ENCODE data around the gene STPG2. TPM values are rescaled to one million over a fixed set of nuclear protein-coding genes. Genes with fewer than 3 reads are reported as not detected.

Gene STPG2
- total and polyA plus RNA-seq, 2 experiments from 2014 or later: 0.32 TPM; not detected in 1

- Histone ChIP-seq H3K9ac (no peak overlapping the region), H3F3A (ENCODE audit: insufficient read depth) (no peaks in the 10 kb centered on the region), H3K27ac (no peak overlapping the region), H3K4me2 (ENCODE audit: unreplicated experiment) (no peak overlapping the region), H4K20me1 (ENCODE audit: insufficient read depth) (no peaks in the 10 kb centered on the region), H3K27me3 (replicated peaks; ENCODE audit: insufficient read depth) (no peaks in the 10 kb centered on the region), H2AFZ (no peak overlapping the region), H3K4me3 (no peak overlapping the region), H3K9me3 (ENCODE audit: low read depth) (no peaks in the 10 kb centered on the region), H3K9me2 (ENCODE audit: insufficient read depth) (no peaks in the 10 kb centered on the region), H3K4me1 (ENCODE audit: insufficient read depth) (no peaks in the 10 kb centered on the region), H3K36me3 (ENCODE audit: low read depth) (no peaks in the 10 kb centered on the region), H3K79me2 (ENCODE audit: insufficient read depth) (no peaks in the 10 kb centered on the region)
- TF ChIP-seq EZH2phosphoT487 (IDR thresholded peaks at IDR 0.05; ENCODE audit: insufficient read depth, low read depth): no peak
- no peak for TF ChIP-seq EZH2 (IDR thresholded peaks at IDR 0.05; ENCODE audit: insufficient read depth, poor library complexity, severe bottlenecking)
- 0 to 6% methylated on average over 2 of the region's 2 CpGs for WGBS, 2 experiments (ENCODE audit: low coverage in 1 of 2, low lambda C conversion rate in 2 of 2, missing lambda C conversion rate in 2 of 2)
- in situ Hi-C loops (cut with MboI): no loop called here
- DNase-seq: no peak
Measured at GRCh38 chr4:97548186-97548585, 595.1 kb downstream of the STPG2 start.

- Histone ChIP-seq H3K9me3 (ENCODE audit: low read depth) (no peaks in the 10 kb centered on the region), H3K79me2 (ENCODE audit: insufficient read depth) (no peaks in the 10 kb centered on the region), H3K27ac (no peak overlapping the region), H3K9me2 (ENCODE audit: insufficient read depth) (no peaks in the 10 kb centered on the region), H3F3A (ENCODE audit: insufficient read depth) (no peaks in the 10 kb centered on the region), H3K9ac (no peak overlapping the region), H3K4me2 (ENCODE audit: unreplicated experiment) (no peak overlapping the region), H3K4me3 (no peak overlapping the region), H2AFZ (no peak overlapping the region), H3K36me3 (ENCODE audit: low read depth) (no peaks in the 10 kb centered on the region), H3K4me1 (ENCODE audit: insufficient read depth) (no peaks in the 10 kb centered on the region), H3K27me3 (replicated peaks; ENCODE audit: insufficient read depth) (no peaks in the 10 kb centered on the region), H4K20me1 (ENCODE audit: insufficient read depth) (no peaks in the 10 kb centered on the region)
- no peak for TF ChIP-seq EZH2 (IDR thresholded peaks at IDR 0.05; ENCODE audit: insufficient read depth, poor library complexity, severe bottlenecking)
- TF ChIP-seq EZH2phosphoT487 (IDR thresholded peaks at IDR 0.05; ENCODE audit: insufficient read depth, low read depth): no peak
- in situ Hi-C loops (cut with MboI): no loop called here
- no peak for DNase-seq
Measured at GRCh38 chr4:97531351-97531750, 611.9 kb downstream of the STPG2 start.

GRCh38 chr4:97530676-97531075, 612.6 kb downstream of the STPG2 start:
- H3K4me1 ChIP-seq (ENCODE audit: insufficient read depth): no peaks in the 10 kb centered on the region
- H3K9me3 ChIP-seq (ENCODE audit: low read depth): no peaks in the 10 kb centered on the region
- no peak overlapping the region for H3K4me2 ChIP-seq (ENCODE audit: unreplicated experiment)
- H3K4me3 ChIP-seq: no peak overlapping the region
- no peaks in the 10 kb centered on the region for H3K79me2 ChIP-seq (ENCODE audit: insufficient read depth)
- 26 to 46% methylated on average over 1 of the region's 1 CpG for WGBS, 2 experiments (ENCODE audit: low coverage in 1 of 2, low lambda C conversion rate in 2 of 2, missing lambda C conversion rate in 2 of 2)
- no peaks in the 10 kb centered on the region for H3K27me3 ChIP-seq (replicated peaks; ENCODE audit: insufficient read depth)
- H2AFZ ChIP-seq: no peak overlapping the region
- H3F3A ChIP-seq (ENCODE audit: insufficient read depth): no peaks in the 10 kb centered on the region
- H4K20me1 ChIP-seq (ENCODE audit: insufficient read depth): no peaks in the 10 kb centered on the region
- H3K9me2 ChIP-seq (ENCODE audit: insufficient read depth): no peaks in the 10 kb centered on the region
- H3K27ac ChIP-seq: no peak overlapping the region
- in situ Hi-C loops (cut with MboI): no loop called here
- H3K36me3 ChIP-seq (ENCODE audit: low read depth): no peaks in the 10 kb centered on the region
- TF ChIP-seq EZH2phosphoT487 (IDR thresholded peaks at IDR 0.05; ENCODE audit: insufficient read depth, low read depth) (no peak), EZH2 (IDR thresholded peaks at IDR 0.05; ENCODE audit: insufficient read depth, poor library complexity, severe bottlenecking) (no peak)
- no peak overlapping the region for H3K9ac ChIP-seq
- DNase-seq: no peak

GRCh38 chr4:97525236-97525635, 618.0 kb downstream of the STPG2 start:
- Histone ChIP-seq H3K4me2 (ENCODE audit: unreplicated experiment) (no peak overlapping the region), H3K4me3 (no peak overlapping the region), H4K20me1 (ENCODE audit: insufficient read depth) (no peaks in the 10 kb centered on the region), H3K27ac (no peak overlapping the region), H3K4me1 (ENCODE audit: insufficient read depth) (no peaks in the 10 kb centered on the region), H3K27me3 (replicated peaks; ENCODE audit: insufficient read depth) (no peaks in the 10 kb centered on the region), H3K9ac (no peak overlapping the region), H3F3A (ENCODE audit: insufficient read depth) (no peaks in the 10 kb centered on the region), H3K36me3 (ENCODE audit: low read depth) (no peaks in the 10 kb centered on the region), H3K79me2 (ENCODE audit: insufficient read depth) (no peaks in the 10 kb centered on the region), H2AFZ (no peak overlapping the region), H3K9me3 (ENCODE audit: low read depth) (no peaks in the 10 kb centered on the region), H3K9me2 (ENCODE audit: insufficient read depth) (no peaks in the 10 kb centered on the region)
- in situ Hi-C loops (cut with MboI): no loop called here
- DNase-seq: no peak
- no peak for TF ChIP-seq EZH2phosphoT487 (IDR thresholded peaks at IDR 0.05; ENCODE audit: insufficient read depth, low read depth)
- TF ChIP-seq EZH2 (IDR thresholded peaks at IDR 0.05; ENCODE audit: insufficient read depth, poor library complexity, severe bottlenecking): no peak
- WGBS, 2 experiments (ENCODE audit: low coverage in 1 of 2, low lambda C conversion rate in 2 of 2, missing lambda C conversion rate in 2 of 2): 9 to 13% methylated on average over 3 of the region's 3 CpGs

GRCh38 chr4:97517939-97518338, 625.3 kb downstream of the STPG2 start:
- Histone ChIP-seq H3K4me2 (ENCODE audit: unreplicated experiment) (no peak overlapping the region), H3K27ac (no peak overlapping the region), H2AFZ (no peak overlapping the region), H3K4me1 (ENCODE audit: insufficient read depth) (no peaks in the 10 kb centered on the region), H3K4me3 (no peak overlapping the region), H3F3A (ENCODE audit: insufficient read depth) (no peaks in the 10 kb centered on the region), H3K9me2 (ENCODE audit: insufficient read depth) (no peaks in the 10 kb centered on the region), H3K27me3 (replicated peaks; ENCODE audit: insufficient read depth) (no peaks in the 10 kb centered on the region), H3K79me2 (ENCODE audit: insufficient read depth) (no peaks in the 10 kb centered on the region), H4K20me1 (ENCODE audit: insufficient read depth) (no peaks in the 10 kb centered on the region), H3K9me3 (ENCODE audit: low read depth) (no peaks in the 10 kb centered on the region), H3K9ac (no peak overlapping the region), H3K36me3 (ENCODE audit: low read depth) (no peaks in the 10 kb centered on the region)
- in situ Hi-C loops (cut with MboI): no loop called here
- no peak for TF ChIP-seq EZH2 (IDR thresholded peaks at IDR 0.05; ENCODE audit: insufficient read depth, poor library complexity, severe bottlenecking)
- TF ChIP-seq EZH2phosphoT487 (IDR thresholded peaks at IDR 0.05; ENCODE audit: insufficient read depth, low read depth): no peak
- no peak for DNase-seq
- WGBS, 2 experiments (ENCODE audit: low coverage in 1 of 2, low lambda C conversion rate in 2 of 2, missing lambda C conversion rate in 2 of 2): 9 to 11% methylated on average over 1 of the region's 1 CpG
